ENCODE measurements around the gene ZNF385A.

ZNF385A gene, protein sequence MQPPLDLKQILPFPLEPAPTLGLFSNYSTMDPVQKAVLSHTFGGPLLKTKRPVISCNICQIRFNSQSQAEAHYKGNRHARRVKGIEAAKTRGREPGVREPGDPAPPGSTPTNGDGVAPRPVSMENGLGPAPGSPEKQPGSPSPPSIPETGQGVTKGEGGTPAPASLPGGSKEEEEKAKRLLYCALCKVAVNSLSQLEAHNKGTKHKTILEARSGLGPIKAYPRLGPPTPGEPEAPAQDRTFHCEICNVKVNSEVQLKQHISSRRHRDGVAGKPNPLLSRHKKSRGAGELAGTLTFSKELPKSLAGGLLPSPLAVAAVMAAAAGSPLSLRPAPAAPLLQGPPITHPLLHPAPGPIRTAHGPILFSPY

GRCh38 chr12:54384591-54385041, at the start of gene ZNF385A:
Gene ZNF385A, minus strand, starts transcription at chr12:54384733. Its CDS starts 219 bp downstream, at chr12:54384514.
- Mint-ChIP-seq H3K4me1 (peaks cover 53% of the 10 kb centered on the region), H3K27me3 (no peaks in the 10 kb centered on the region), H3K36me3 (no peaks in the 10 kb centered on the region), H3K9me3 (no peaks in the 10 kb centered on the region), H3K4me3 (peak within 1 kb of the TSS; percentile 35), H3K27ac (peak within 1 kb of the TSS; percentile 67)
- ATAC-seq = peak; percentile 82

DNA sequence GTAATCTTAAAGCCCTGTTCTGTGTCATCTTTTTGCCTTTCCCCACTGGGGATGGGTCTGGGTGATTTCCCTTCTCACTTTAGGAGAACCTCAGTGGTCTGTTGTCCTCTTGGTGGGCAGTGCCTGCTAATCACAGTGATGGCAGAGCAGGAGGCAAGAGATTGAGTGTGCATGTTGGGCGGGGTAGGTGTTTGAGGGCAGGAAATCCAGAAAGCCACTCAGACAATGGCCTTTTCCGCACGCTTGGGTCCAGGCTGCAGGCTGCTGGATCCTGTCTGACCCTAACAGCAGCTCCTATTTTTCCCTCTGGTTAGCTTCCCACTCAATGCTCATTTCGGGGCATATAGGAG, 48.3 kb upstream of the ZNF385A start:
- no peak overlapping the region for H3K4me3 Mint-ChIP-seq
- peaks cover 43% of the 10 kb centered on the region for H3K27me3 Mint-ChIP-seq
- no peak for ATAC-seq
- H3K27ac Mint-ChIP-seq = no peak overlapping the region
- H3K9me3 Mint-ChIP-seq = no peaks in the 10 kb centered on the region
- H3K36me3 Mint-ChIP-seq = no peaks in the 10 kb centered on the region
- no peaks in the 10 kb centered on the region for H3K4me1 Mint-ChIP-seq

DNA sequence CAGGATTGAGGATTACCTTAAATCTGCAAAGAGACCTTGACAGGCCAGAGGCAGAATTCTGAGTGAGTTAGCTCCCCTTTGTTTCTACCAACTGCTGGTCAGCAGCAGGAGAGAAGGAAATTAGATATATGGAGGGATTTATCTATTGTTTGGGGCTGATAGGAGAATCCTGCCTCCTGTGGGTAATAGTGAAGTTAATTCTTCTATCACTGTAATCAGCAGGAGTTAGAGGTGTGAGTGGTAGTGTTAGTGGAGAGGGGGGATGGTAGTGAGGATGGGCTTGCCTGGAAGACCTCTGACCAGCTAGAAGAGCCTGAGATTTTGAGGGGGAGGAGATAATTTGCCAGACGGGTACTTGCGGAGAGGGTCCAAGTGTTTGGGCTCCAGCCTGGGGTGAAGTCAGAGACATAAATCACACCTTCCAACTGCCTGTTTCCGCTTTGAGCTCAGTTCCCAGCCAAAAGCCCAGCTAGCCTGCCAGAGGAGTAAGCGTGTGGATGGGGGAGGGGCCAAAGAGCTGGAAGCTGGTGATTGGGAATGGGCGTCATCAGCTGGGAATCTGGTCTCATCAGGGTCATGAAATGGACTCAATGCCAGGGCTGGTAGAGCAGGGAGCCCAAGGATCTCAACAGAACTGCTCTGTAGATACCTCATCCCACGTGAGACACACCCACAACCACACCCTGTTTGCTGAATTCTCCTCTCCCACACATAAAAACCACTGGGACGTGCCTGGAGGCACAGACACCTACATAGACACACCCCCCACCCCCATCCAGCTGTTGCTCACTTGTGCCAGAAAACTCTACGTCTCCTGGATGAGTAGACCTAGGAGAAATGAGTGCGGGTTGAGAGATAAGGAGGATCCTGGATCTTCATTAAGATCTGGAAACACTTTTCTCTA, 47.6 kb upstream of the ZNF385A start:
- H3K27me3 Mint-ChIP-seq = peaks cover 49% of the 10 kb centered on the region
- no peak for ATAC-seq
- no peaks in the 10 kb centered on the region for H3K36me3 Mint-ChIP-seq
- no peaks in the 10 kb centered on the region for H3K9me3 Mint-ChIP-seq
- H3K4me1 Mint-ChIP-seq = no peaks in the 10 kb centered on the region
- H3K4me3 Mint-ChIP-seq = no peak overlapping the region
- no peak overlapping the region for H3K27ac Mint-ChIP-seq

DNA sequence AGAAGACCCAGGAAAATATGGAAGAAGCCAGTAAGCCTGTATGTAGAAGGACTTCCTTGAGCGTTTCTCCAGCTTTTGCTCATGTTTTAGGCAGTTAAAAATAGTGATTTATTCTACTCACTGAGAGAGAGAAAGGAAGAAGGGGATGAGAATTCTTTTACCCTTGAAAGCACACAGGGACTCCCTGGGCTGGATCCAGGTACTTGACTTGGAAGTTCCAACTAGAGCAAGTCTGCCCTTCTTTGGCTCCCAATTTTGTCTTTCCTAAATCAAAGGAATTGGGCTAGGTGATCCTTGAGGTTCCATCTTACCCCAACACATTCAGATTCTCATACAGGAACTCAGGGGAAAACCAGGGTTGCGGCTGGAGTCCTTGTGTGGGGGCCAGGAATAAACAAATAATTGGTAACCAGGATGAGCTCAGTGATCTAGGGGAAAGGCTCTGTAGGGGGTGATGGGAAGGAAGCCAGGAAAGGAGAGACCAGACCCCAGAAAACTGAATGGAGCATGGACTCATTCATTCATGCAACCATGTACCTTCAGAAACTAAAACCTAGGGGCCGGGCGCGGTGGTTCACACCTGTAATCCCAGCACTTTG, 46.0 kb upstream of the ZNF385A start:
- H3K27ac Mint-ChIP-seq = no peak overlapping the region
- no peak for ATAC-seq
- H3K27me3 Mint-ChIP-seq = peaks cover 56% of the 10 kb centered on the region

GRCh38 chr12:54429014-54429471, 44.5 kb upstream of the ZNF385A start:
- H3K9me3 Mint-ChIP-seq = no peaks in the 10 kb centered on the region
- H3K4me3 Mint-ChIP-seq = no peak overlapping the region
- no peak overlapping the region for H3K27ac Mint-ChIP-seq
- peaks cover 66% of the 10 kb centered on the region for H3K27me3 Mint-ChIP-seq
- no peaks in the 10 kb centered on the region for H3K36me3 Mint-ChIP-seq
- H3K4me1 Mint-ChIP-seq = no peaks in the 10 kb centered on the region
- ATAC-seq = no peak

More for the DNA sequence above, 46.0 kb upstream of the ZNF385A start:
- H3K4me3 Mint-ChIP-seq = no peak overlapping the region
- no peaks in the 10 kb centered on the region for H3K36me3 Mint-ChIP-seq
- H3K4me1 Mint-ChIP-seq = no peaks in the 10 kb centered on the region
- H3K9me3 Mint-ChIP-seq = no peaks in the 10 kb centered on the region

GRCh38 chr12:54428050-54429013, 43.8 kb upstream of the ZNF385A start:
- H3K9me3 Mint-ChIP-seq = no peaks in the 10 kb centered on the region
- peaks cover 71% of the 10 kb centered on the region for H3K27me3 Mint-ChIP-seq
- no peak overlapping the region for H3K4me3 Mint-ChIP-seq
- no peak for ATAC-seq
- H3K36me3 Mint-ChIP-seq = no peaks in the 10 kb centered on the region
- H3K27ac Mint-ChIP-seq = no peak overlapping the region
- no peaks in the 10 kb centered on the region for H3K4me1 Mint-ChIP-seq

- Mint-ChIP-seq H3K27ac (no peak overlapping the region), H3K36me3 (no peaks in the 10 kb centered on the region), H3K4me1 (no peaks in the 10 kb centered on the region), H3K27me3 (peaks cover 78% of the 10 kb centered on the region), H3K9me3 (no peaks in the 10 kb centered on the region), H3K4me3 (no peak overlapping the region)
- ATAC-seq = no peak
These were observed 42.6 kb upstream of the ZNF385A start for GRCh38 chr12:54427106-54427505.

DNA sequence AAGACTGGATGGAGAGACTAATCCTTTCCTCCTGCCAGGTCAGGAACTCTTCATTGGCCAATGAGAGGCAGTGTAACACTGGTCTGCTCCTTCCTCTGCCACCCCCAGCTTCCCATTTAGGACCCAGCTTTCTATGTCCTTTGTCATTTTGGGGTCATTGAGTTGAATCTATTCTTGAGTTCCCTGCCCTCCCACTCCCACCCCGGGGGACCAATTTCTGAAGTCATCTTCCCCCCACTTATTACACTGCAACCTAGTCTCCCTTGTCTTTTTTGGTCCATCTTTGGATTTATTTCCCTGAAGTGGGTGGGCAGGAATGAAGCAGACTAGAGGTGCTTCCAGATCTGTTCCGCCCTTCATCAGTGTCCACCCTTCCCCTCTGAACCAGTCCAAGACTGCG, 42.2 kb upstream of the ZNF385A start:
- no peak overlapping the region for H3K4me3 Mint-ChIP-seq
- no peak overlapping the region for H3K27ac Mint-ChIP-seq
- peaks cover 78% of the 10 kb centered on the region for H3K27me3 Mint-ChIP-seq
- H3K9me3 Mint-ChIP-seq = no peaks in the 10 kb centered on the region
- H3K4me1 Mint-ChIP-seq = no peaks in the 10 kb centered on the region
- ATAC-seq = no peak
- no peaks in the 10 kb centered on the region for H3K36me3 Mint-ChIP-seq

DNA sequence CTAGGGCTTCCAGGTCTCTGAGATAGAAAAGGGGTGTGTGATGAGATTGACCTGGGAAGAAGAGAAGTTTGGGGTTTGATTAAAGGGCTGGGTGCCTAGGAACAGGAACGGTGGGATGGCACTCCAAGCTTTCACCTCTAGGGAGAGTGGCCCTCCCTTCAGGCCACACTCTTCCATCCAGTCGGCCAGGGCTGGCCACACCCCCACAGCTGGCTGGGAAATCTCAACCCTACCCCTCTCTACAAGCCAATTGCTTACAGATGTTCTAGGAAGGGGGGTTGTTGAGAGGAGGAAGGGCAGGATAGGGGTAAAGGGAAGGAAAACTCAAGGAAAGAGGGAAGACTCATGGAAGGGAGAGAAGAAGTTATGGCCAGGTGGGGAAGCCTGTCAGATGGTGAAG, 41.2 kb upstream of the ZNF385A start:
- no peak for ATAC-seq
- H3K4me1 Mint-ChIP-seq = no peaks in the 10 kb centered on the region
- no peaks in the 10 kb centered on the region for H3K9me3 Mint-ChIP-seq
- no peak overlapping the region for H3K27ac Mint-ChIP-seq
- peaks cover 86% of the 10 kb centered on the region for H3K27me3 Mint-ChIP-seq
- no peak overlapping the region for H3K4me3 Mint-ChIP-seq
- no peaks in the 10 kb centered on the region for H3K36me3 Mint-ChIP-seq

GRCh38 chr12:54424224-54424623, 39.7 kb upstream of the ZNF385A start:
- Mint-ChIP-seq H3K36me3 (no peaks in the 10 kb centered on the region), H3K4me3 (no peak overlapping the region), H3K27ac (no peak overlapping the region), H3K4me1 (peaks cover 5% of the 10 kb centered on the region), H3K27me3 (peaks cover 86% of the 10 kb centered on the region), H3K9me3 (no peaks in the 10 kb centered on the region)
- no peak for ATAC-seq

- H3K27ac Mint-ChIP-seq = no peak overlapping the region
- no peaks in the 10 kb centered on the region for H3K36me3 Mint-ChIP-seq
- H3K4me3 Mint-ChIP-seq = no peak overlapping the region
- peaks cover 9% of the 10 kb centered on the region for H3K4me1 Mint-ChIP-seq
- peaks cover 86% of the 10 kb centered on the region for H3K27me3 Mint-ChIP-seq
- ATAC-seq = no peak
- H3K9me3 Mint-ChIP-seq = no peaks in the 10 kb centered on the region
These were observed 39.2 kb upstream of the ZNF385A start for GRCh38 chr12:54423816-54424150.

DNA sequence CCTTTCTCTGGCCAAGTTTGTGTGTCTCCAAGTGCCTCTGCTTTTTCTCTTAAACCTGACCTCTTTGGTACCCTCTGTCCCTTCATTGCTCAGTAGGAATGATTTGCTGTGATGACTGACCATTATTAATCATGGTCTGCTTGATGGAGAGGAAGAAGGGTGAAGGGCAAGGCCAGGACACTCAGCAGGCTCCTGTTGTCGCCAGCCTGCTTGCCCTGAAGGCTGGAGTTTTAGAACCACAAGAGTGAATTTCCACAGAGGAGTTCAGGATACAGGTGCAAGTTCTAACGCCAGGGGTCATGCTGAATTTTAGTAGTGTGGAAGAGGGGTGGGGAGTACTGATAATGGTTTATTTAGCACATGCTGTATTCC, 37.3 kb upstream of the ZNF385A start:
- no peaks in the 10 kb centered on the region for H3K9me3 Mint-ChIP-seq
- H3K27ac Mint-ChIP-seq = no peak overlapping the region
- H3K27me3 Mint-ChIP-seq = peaks cover 80% of the 10 kb centered on the region
- ATAC-seq = no peak
- H3K4me1 Mint-ChIP-seq = peaks cover 28% of the 10 kb centered on the region
- no peaks in the 10 kb centered on the region for H3K36me3 Mint-ChIP-seq
- no peak overlapping the region for H3K4me3 Mint-ChIP-seq

DNA sequence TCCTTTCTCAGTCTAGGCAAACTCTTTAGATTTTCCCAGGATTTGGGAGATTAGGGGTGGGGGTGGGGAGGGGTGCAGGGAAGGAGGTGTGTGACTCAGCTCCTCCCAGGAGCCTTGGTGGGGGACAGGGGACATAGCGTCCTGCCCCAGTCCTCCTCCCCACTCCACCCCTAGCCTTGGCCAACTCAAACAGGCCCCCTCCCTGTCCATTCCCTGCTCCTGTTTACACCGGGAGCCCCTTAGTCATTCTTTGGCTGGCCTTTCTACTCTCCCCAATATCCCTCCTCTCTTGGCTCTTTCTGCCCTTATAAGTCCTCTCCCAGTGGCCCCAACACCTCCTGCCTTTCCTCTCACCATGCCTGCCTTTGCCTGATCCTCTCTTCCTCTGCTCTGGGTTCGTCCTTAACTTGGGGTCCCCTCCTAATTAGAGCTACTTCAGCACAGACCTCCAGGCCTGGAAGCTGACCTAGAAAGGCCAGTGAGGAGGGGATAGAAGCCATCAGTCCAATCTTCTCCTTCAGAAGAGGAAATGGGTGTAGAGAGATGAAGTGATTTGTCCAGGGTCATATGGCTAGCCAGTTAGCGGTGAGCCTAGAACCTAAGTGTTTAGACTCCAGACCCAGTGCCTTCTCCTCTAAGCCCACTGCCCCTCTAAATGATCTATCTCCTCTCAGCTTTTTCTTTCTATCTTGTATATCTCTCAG, 36.8 kb upstream of the ZNF385A start:
- Mint-ChIP-seq H3K4me1 (peaks cover 34% of the 10 kb centered on the region), H3K9me3 (no peaks in the 10 kb centered on the region), H3K27me3 (peaks cover 75% of the 10 kb centered on the region), H3K4me3 (no peak overlapping the region), H3K27ac (no peak overlapping the region), H3K36me3 (no peaks in the 10 kb centered on the region)
- ATAC-seq = no peak

DNA sequence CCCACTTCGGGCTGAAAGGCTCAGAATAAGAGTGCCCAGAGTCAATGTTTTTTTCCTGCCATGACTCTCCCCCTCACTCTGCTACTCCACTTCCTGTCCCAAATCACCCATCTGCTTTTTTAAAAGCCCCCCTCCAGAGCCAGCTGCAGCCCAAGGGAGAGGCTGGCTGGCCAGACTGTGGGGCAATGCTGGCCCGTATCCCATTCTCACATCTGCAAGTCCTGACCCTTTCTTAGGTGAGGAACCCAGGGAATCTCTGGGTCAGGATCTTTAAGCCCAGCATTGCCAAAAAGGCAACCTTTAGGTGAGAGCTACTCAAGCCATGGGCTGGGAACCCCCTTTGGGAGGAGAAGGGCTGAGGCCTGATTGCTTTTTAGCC, 36.2 kb upstream of the ZNF385A start:
- Mint-ChIP-seq H3K36me3 (no peaks in the 10 kb centered on the region), H3K27ac (no peak overlapping the region), H3K4me3 (no peak overlapping the region), H3K4me1 (peaks cover 35% of the 10 kb centered on the region), H3K27me3 (peaks cover 70% of the 10 kb centered on the region), H3K9me3 (no peaks in the 10 kb centered on the region)
- no peak for ATAC-seq
